Subcutaneous adipose tissue (tissue), 4 donors: Measurements from ENCODE around the gene HDAC10. TPM values are rescaled to one million over a fixed set of nuclear protein-coding genes. Genes with fewer than 3 reads are reported as not detected.

Source experiments
- total RNA-seq, 4 donors: library from RNA; depleted of rRNA; stranded (reverse); fragments of >200 nt; gene quantifications; one replicate each; pipeline ENCODE4 v1.1.0, GENCODE V29; 2016
- TF ChIP-seq, protein P1 (sequence below): fragments of 450-650 bp; IDR thresholded peaks from one replicate; pipeline ENCODE4 v1.5.1; 2016; ENCODE audit warnings: low read depth, mild to moderate bottlenecking, control low read depth, antibody characterized with exemption, moderate library complexity

HDAC10 gene
- total RNA-seq, 4 donors from 2014 or later = 10.4 to 55.0 (median 22.7) TPM

DNA sequence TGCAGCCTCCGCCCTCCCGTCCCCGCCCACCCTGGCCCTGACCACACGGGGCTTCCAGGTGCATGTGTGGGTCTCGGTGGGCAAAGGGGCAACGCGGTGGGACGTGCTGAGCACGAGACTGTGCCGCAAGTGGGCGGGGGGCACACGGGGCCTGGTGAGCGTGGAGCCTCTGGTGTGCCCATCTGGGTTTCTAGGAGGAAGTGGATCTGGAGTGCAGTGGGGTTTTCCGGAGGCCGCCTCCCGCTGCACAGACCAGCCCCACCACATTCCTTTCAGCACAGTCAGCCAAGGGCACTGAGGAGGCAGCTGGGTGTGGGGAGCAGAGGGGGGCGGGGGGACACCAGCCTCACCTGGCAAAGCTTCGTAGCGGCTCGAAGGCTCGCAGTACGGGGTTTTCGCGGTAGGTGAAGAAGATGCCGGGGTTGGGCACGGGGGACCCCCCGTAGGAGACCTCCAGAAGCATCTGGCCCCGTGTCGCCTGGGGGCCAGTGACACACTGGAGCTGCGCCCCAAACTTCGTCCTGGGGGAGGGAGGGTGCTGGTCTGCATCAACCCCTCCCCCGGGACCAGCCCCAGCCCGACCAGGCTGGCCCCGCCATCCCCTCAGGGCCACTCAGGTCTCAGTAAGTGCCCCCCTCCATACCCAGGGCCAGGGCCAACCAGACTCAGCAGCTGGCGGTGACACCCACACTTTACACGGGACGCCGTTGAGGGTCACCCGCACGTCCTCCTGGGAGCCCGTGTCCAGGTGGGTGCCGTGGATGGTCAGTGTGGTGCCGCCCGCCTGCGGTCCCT lies 31.5 kb upstream of the HDAC10 start:
- TF ChIP-seq, protein P1, sequence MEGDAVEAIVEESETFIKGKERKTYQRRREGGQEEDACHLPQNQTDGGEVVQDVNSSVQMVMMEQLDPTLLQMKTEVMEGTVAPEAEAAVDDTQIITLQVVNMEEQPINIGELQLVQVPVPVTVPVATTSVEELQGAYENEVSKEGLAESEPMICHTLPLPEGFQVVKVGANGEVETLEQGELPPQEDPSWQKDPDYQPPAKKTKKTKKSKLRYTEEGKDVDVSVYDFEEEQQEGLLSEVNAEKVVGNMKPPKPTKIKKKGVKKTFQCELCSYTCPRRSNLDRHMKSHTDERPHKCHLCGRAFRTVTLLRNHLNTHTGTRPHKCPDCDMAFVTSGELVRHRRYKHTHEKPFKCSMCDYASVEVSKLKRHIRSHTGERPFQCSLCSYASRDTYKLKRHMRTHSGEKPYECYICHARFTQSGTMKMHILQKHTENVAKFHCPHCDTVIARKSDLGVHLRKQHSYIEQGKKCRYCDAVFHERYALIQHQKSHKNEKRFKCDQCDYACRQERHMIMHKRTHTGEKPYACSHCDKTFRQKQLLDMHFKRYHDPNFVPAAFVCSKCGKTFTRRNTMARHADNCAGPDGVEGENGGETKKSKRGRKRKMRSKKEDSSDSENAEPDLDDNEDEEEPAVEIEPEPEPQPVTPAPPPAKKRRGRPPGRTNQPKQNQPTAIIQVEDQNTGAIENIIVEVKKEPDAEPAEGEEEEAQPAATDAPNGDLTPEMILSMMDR = no peak

GRCh38 chr22:50281957-50282356 lies 30.9 kb upstream of the HDAC10 start:
- TF ChIP-seq, protein P1 = no peak

DNA sequence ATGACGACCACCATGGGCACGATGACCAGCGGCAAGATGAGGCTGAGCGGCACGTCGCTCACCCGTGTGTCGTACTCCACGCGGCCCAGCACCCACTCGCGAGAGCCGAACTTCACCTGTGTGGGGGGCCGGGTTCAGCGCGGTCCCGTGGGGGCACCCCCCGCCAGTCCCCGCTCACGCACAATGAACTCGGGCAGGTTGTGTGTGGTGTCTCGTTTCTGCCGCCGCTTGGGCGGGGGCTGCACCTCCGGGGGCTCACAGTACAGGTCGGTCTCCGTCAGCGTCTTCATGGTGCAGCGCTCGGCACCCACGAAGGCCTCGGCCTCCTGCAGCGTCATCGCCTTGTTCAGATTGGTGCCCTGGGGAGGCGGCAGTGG lies 30.3 kb upstream of the HDAC10 start:
- TF ChIP-seq, protein P1 = no peak

DNA sequence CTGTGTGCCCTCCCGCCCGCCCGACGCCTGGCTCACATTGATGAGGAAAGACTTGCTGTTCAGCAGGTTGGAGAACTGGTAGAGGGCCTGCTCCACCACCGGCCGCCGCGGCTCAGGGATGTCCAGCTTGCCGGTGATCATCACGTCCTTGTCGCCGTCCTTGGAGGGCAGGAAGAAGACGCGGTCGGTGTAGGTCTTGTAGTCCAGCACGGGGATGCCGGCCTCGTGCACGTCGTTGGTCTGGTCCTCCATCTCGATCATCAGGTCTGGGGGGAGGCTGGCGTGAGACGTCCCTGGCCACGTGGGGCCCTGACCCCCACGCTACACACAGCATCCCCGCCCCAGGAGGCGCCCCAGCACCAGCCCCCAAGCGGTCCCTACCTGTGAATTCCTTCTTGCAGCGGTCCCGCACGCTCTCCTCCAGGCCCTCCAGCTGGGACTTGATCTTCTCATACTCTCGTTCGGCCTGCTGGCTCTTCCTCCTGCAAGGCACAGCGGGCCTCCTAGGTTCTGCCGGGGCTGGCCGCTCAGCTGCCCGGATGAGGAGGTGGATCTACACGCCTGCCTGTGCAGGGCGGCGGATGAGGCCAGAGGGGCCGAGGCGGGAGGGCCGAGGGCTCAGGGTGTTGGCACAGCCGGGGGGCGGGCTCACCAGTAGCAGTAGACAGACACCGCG lies 29.8 kb upstream of the HDAC10 start:
- TF ChIP-seq, protein P1 = no peak

- TF ChIP-seq, protein P1 = no peak
Observed at GRCh38 chr22:50280022-50280707, 29.1 kb upstream of the HDAC10 start.

DNA sequence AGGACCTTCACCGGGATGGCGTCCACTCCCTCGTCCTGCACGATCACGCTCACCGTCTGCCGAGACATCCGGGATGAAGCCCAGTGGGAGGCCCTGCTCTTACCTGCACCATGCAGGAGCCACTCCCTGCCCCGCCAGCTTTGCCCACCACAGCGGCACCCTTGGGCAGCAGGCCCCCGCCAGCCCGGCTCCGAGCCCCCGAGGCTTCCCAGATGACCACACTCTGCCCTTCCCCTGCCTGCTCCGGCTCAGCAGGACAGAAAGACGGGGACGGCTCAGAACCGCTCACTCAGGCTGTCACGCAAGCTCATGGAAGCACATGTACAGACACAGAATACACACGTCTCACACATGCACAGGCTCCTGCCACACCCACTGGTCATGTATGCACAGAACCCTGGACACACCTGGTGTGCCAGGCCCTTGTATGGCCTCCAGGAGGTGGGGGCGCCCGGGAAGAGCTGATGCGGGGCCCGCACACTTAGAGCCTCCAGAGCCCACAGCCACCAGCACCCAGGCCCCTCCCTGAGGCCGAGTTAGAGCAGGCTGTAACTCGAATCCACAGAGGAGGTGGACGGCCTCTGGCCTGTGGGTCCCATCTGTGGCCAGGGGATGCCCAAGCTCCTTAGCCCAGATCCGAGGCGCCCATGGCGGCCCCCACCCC lies 28.0 kb upstream of the HDAC10 start:
- TF ChIP-seq, protein P1 = no peak
